Endometrium (tissue), 2 donors: ENCODE data around the gene SIPA1.
A peak's percentile ranks its signal among the peaks of the same experiment; 100 is the strongest.

Experiments used
- FAIRE-seq: peaks from 2 replicates; lab custom pipeline; 2012; peaks lifted over from hg19 to GRCh38; lab: Jason Lieb, UNC
- donor health status: control.
- donor health status: control.

SIPA1 gene

DNA sequence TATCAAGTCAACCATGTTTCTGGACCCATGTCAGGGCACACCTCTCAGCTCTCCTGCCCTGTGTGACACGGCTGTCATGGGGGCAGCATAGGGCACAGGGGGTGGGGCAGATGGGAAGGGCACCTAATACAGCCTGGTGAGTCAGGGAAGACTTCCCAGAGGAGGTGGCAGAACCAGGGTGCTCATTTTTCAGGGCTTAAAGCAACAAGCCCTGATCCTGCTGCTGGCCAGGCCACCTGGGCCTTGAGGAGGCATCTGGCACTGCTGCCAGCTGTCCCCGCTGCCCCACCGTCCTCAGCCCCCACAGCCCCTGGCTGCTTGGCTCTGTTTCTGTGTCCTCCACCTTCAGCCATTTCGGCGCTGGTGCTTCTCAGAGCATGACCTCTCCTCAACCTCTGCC is 28.2 kb upstream of the SIPA1 start:
- FAIRE-seq = no peak

DNA sequence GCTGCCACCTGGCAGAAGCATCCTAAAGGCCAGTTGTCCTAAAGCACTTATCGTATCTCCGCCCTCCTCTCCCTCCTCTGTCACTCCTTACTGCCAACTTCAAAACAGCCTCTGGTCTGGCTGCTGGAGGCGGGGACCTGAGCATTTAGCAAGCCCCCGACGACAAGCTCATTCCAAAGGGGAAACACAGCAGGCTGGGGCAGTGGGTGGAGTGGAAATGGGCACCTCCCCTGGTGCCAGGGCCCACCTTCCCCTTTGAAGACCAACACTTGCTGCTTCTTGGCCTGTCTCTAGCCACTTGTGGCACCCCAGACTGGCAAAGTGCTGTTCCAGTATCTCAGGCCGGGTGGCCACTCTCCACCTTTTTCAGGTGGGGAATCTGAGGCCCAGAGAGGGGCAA is 27.5 kb upstream of the SIPA1 start:
- FAIRE-seq = no peak

DNA sequence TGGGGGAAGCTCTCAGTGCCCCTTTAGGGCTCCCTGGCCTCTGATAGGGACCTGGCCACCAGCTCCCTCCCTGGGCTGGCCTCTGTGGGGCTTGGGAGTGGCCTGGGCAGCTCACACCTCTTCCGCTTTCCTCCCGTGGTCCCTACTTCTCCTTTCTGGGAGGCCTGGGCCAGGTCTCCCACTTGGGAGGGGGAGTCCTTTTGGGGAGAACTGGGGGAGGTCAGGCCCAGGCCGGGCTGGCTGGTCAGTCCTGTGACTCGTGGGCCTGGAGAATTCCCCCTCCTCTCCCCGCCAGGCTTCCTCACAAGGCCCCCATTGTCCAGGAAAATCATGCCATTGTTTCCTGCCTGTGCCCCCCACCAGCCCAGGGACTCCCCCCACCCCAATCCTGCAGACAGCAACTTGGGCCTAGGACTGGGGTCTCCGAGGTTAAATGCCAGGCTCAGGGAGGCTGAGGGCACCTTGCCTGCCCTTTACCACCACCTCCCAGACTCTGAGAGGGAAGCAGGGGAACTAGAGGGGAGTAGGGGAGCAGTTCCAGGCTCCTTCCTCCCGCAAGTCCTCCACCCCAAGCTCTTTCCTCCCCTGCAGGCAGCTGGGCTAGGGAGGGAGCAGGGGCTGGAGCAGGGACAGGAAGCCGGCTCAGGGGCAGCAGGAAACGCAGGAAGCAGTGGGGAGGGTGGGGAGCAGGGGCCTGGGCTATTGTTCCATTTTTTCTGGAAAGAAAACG is 26.7 kb upstream of the SIPA1 start:
- no peak for FAIRE-seq

DNA sequence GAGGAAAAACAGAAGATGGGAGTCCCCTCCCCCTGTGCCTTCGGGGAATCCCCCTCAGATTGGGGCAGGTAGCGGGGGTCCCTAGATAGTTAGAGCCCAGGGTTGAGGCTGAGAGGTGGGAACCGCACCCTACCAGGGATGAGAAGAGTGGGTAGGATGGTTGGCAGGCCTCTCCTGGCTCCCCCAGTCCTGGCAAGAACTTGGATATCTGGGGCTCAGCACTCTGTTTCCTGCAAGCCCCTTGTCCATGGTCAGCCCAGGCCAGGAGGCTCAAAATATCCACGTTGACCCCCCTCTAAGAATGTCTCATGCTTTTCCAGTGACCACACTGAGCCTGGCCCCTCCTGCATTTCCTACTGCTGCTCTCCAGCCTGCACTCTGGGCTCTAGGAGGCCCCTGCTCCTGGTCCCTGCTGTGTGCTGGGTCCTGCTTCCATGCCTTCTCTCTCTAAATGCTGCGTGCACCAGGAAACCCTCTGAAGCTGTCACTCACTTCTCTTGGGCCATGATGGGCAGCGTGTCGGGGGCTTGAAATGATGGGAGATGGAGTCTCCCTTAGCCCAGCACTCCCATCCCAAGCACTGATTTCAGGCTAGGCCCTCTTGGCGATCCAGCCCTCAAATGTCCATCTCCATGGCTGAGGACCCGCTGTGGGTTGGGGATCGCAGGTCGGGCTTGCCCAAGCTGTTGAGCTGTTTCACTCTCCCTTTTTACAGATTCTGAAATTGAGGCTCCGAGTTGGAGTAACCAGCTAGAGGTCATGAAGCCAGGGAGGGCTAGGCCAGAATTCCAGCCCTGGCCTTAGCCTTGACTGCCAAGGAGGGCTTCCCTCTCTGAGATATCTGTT is 25.9 kb upstream of the SIPA1 start:
- FAIRE-seq = no peak

DNA sequence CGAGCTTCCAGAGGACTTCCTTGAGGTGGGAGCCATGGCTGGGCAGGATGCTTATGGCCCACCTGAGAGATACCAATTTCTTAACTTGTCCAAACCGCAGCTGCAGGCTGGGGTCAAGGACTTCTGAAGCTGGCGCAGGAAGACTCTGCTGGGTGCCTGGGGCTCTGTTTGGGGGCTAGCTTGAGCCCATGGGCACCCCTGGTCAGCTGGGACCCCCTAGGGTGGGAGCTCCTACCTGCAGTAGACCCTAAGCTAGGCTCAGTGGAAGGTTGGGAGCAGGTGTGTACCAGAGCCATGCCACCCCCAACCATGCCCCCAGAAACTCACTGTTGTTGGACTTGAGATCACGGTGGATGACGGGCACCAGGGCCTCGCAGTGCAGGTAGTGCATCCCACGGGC is 25.2 kb upstream of the SIPA1 start:
- no peak for FAIRE-seq

DNA sequence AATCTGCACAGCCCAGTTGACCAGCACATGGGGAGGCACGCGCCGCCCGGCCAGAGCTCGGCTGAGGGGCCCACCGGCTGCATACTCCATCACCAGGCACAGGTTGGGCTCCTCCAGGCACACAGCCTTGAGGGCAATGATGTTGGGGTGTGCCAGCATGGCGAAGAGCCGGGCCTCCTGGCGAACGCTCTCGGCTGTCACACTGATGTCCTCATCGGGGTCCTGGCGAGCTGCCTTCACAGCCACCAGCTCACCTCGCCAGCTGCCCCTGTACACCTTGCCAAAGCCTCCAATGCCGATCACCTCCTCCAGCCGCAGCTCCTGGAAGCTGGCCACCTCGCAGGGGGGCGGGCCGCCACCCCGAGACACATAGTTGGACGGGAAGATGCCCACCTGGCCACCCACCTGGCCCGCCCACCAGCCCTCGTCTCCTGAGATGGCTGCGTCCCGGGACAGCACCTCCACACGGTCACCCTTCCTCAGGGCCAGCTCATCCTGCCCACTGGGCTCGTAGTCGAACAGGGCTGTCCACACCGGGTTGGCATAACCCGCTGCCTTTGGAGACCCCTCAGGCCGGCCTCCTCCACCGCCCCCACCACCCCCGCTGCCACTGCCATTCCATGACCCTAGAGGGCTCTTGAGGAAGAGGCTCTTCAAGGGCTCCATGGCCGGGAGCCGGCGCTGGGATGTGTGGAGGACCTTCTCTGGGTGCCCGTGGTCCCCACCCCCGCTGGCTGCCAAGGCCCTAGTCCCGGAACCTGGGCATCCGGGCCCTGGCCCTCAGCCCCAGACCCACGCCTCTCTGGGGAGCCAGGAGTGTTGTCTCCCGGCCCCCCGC is 24.6 kb upstream of the SIPA1 start:
- no peak for FAIRE-seq

DNA sequence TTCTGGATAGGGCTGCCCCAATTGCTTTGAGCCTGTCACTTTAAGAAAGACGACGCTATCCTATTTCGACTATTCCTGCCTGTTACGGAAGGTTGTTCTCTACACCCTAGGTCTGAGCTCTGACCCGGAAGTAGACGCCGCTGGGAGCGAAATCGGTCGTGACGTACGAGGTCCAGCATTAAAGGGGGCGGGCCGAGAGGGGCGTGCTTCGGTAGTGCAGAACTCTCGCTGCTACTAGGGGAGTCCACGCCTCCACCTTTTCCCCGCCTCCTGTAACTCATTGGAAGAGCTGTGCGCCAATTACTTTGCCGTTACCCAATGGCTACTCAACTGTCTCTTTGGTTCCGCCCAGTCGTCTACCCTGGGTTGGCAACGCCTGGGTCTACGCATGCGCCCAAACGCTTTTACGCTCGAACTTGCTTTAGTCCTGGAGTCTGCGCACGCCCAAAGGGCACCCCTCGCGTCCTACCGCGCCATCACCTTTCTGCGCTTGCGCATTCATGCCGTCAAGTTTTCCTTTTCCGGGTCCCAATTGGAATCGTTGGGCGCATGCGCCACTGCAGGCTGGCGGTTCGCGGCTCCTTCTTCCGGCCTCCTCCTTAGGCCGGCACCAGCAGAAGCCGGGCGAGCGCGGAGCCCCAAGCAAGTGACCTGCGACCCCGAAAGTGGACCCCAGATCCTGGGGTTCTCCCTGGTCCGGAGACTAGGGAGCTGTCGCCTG is 22.5 kb upstream of the SIPA1 start, which contains the start of gene PCNX3:
Gene PCNX3 (plus strand): TSS at position 548 of the 721 bp plus-strand sequence. CDS start 536 bp downstream, outside the sequence.
- FAIRE-seq = peak; percentile 99

DNA sequence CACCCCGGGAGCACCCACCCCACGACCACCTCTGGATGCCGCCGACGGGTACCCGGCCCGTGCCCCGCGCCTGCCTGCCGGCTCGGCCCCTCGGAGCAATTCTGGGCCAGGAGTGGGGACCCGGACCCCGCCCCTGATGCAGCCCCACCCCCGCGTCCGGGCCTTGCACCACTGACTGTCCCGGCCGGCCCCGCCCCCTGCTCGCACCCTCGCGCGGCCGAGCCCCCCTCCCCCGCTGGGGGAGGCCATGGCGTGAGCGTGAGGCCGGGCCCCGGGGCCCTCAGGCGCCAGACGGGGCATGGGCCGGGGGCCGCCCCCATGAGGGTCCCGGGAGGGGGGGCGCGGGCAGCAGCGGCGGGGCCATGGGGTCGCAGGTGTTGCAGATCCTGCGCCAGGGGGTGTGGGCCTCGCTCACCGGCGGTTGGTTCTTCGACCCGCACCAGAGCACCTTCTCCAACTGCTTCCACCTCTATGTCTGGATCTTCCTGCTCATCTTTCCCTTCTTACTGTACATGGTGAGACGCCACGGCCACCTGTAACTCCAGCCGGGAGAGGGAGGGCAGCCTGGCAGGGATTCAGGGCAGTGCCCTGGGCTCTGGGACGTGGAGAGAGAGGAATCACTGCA is 21.8 kb upstream of the SIPA1 start:
- FAIRE-seq = no peak

DNA sequence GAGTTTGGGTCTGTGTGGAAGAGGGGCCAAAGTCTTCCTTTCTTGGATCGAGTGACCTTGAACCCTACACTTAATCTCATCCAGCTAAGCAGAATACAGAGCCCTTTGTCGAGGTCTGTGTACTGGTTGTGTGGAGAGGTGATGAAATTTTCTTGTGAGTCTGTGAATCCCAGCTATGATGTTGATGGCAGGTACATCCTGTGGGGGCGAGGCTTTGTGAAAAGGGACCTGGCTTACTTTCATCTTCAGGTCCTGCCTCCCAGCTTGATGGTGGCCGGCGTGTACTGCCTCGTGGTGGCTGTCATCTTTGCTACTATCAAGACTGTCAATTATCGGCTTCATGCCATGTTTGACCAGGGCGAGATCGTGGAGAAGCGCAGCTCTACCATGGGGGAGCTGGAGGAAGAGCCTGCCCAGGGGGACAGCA is 21.3 kb upstream of the SIPA1 start:
- FAIRE-seq = no peak

DNA sequence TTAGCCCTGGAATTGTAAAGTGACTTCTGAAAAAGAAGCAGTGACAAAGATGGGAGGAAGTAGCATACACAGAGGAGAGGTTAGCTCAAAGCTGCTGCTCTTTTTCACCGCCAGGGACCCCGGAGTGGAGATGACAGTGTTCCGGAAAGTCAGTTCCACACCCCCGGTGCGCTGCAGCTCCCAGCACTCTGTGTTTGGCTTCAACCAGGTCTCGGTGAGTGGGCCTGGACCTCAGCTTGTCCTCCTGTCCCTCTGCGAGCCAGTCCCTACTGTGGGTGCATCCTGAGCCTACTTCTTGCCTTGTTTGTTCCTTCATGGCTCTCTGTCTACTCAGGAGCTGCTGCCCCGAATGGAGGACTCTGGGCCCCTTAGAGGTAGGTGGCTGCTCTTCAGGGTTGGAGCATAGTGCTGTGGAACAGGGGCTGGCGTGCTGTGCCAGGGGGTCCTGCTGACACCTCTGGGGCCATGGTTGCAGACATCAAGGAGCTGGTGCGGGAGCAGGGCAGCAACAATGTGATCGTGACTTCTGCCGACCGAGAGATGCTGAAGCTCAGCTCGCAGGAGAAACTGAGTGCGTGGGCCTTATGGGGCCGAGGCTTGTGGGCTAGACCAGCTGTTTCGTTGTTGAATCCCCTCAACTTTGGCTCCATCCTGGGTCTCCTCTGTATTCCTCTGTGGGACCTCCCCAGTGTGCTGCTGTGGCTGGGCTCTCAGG is 20.6 kb upstream of the SIPA1 start:
- no peak for FAIRE-seq

DNA sequence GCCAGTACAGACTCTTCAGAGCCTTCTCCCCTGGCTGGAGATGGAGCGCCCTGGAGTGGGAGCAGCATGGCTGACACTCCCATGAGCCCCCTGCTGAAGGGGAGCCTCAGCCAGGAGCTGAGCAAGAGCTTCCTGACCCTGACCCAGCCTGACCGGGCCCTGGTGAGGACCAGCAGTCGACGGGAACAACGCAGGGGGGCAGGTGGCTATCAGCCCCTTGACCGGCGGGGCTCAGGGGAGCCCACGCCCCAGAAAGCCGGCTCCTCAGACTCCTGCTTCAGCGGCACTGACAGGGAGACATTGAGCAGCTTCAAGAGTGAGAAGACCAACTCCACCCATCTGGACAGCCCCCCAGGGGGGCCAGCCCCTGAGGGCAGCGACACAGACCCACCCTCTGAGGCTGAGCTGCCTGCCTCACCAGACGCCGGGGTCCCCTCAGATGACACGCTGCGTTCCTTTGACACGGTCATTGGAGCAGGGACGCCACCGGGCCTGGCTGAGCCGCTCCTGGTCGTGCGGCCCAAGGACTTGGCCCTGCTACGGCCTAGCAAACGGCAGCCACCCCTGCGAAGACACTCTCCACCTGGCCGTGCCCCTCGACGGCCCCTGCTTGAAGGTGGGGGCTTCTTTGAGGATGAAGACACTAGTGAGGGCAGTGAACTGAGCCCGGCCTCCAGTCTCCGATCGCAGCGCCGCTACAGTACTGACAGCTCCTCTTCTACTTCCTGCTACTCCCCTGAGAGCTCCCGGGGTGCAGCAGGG is 19.7 kb upstream of the SIPA1 start:
- no peak for FAIRE-seq

DNA sequence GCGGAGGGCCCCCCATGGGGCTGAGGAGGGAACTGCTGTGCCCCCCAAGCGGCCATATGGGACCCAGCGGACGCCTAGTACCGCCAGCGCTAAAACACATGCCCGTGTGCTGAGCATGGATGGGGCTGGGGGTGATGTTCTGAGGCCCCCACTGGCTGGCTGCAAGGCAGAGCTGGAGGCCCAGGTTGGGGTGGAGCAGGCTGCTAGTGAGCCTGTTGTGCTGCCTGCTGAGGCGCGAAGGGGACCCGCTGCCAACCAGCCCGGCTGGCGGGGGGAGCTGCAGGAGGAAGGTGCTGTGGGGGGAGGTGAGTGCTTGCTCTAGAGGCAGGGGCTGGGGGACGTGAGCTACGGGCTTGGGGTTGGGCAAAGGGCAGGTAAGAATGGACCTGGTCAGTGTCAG is 19.1 kb upstream of the SIPA1 start:
- no peak for FAIRE-seq

DNA sequence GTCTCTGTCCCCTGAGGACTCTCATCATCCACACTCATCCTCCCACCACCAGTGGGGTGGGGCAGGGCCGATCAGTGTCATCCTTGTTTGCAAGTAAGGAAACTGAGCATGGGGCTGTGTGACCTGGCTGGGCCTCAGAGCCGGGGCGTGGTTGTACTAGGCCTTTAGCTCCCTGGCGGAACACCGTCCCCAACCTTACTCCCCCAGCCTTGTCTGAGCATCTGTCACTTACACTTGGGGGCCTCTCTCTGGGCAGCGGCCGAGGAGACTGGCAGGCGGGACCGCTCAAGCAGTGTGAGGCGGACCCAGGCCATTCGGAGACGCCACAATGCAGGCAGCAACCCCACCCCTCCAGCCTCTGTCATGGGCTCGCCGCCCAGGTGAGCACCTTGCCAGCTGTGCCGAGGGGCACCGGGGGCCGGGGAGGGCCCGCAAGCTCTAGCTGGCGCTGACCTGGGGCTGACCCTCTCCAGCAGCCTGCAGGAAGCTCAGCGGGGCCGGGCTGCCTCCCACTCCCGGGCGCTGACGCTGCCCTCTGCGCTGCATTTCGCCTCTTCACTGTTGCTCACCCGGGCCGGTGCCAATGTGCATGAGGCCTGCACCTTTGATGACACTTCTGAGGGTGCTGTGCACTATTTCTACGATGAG is 18.5 kb upstream of the SIPA1 start:
- FAIRE-seq = no peak

DNA sequence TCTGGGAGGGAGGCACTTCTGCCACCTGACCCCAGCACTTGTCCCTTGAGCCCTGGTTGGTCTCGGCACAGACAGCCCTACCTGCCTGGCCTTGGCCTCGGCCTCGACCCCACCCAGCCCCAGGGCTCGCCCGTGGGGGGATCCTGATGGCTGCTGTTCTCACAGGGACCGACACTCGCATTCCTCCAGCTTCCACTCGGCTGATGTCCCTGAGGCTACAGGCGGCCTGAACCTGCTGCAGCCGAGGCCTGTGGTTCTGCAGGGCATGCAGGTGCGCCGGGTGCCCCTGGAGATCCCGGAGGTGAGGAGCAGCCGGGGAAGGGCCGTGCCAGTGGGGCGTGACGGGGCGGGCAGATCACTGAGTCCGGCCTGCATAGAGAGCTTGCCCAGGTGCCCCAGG is 17.2 kb upstream of the SIPA1 start:
- no peak for FAIRE-seq

DNA sequence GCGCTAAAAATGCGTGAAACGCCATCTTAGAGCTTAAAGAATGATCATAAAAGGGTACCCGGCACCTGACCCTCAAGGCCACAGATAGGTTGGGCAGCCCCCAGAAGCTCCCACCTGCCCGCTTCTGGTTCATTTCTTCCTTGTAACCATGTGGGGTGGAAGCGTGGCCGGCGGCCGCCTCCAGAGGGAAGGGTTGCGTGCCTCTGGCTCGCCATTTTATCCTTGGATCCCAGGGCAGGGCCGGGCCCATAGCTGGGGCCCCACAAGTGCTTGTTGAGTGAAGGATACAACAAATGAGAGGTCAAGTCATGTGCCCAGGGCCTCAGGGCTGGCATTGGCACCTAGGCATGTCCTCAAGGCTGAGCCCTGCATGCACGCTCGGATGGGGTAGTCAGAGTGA is 16.4 kb upstream of the SIPA1 start:
- FAIRE-seq = no peak

DNA sequence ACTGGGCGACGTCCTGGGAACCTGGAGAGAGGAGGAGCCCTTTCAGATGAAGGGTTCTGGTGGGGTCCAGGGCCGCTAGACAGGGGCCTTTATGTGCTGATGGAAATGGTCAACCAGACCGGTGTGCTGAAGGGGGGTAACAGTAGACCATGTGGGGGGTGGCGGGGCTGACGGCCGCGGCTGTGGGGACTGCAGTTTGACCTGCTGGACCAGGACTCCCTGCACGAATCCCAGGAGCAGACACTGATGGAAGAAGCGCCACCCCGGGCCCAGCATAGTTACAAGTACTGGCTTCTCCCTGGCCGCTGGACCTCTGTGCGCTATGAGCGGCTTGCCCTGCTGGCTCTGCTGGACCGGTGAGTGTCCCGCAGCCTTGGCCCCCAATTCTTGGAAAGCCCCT is 15.9 kb upstream of the SIPA1 start:
- no peak for FAIRE-seq

DNA sequence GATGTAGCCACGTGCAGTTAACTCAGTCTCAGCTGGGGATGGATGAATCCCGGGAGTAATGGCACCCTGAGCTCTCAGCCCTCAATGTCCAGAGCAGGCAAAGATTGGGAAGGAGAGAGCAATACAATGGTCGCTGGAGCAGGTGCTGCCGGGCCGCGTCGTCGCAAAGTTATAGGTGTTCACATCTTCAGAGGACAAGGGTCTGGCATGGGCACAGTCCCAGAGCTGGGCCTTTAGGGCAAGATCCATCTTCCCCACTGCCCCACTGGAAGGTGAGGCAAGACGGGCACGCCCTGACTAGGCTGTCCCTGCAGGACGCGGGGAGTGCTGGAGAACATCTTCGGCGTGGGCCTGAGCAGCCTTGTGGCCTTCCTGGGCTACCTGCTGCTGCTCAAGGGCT is 14.7 kb upstream of the SIPA1 start:
- FAIRE-seq = no peak

DNA sequence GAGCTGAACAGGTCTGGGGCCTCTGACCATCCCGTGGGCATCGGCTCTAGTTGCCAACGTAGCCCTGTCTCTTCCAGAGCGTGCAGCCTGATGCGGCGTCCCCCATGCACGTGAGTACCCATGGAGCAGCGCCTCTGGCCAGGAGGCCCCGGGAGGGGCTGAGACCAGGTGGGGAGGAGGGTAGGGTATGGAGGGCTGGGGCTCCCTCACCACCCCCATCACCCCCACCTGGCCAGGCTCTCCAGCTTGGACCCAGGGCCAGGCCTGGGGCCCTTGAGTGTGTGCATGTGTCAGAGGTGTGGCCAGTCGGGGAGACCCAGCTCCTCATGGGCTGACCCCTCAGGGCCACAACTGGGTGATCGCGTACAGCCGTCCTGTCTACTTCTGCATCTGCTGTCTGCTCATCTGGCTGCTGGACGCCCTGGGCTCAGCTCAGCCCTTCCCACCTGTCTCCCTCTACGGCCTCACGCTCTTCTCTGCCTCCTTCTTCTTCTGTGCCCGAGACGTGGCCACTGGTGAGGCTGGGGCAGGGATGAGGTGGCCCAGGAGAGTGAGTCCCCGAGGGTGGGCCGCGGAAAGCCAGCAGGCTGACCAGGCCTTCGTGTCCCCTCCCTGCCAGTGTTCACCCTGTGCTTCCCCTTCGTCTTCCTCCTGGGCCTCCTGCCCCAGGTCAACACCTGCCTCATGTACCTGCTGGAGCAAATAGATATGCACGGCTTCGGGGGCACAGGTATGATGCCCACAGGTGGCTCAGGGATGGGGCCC is 13.9 kb upstream of the SIPA1 start:
- FAIRE-seq = no peak
